Measurements from ENCODE around the gene NFIA.
"Not testable (repeated sequence)": the region's sequence is repeated elsewhere in the genome, so short reads cannot be mapped to it uniquely, and the experiment has no call there.

NFIA gene

DNA sequence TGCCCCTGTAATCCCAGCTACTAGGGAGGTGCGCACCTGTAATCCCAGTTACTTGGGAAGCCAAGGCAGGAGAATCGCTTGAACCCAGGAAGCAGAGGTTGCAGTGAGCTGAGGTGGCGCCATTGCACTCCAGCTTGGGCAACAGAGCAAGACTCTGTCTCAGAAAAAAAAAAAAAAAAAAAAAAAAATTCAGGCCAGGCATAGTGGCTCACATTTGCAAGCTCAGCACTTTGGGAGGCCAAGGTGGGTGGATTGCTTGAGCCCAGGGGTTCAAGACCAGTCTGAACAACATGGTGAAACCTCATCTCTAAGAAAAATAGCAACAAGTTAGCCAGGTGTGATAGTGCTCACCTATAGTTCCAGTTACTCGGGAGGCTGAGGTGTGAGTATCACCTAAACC is 20.8 kb upstream of the NFIA start:
- not testable (repeated sequence) for DNase-seq

DNA sequence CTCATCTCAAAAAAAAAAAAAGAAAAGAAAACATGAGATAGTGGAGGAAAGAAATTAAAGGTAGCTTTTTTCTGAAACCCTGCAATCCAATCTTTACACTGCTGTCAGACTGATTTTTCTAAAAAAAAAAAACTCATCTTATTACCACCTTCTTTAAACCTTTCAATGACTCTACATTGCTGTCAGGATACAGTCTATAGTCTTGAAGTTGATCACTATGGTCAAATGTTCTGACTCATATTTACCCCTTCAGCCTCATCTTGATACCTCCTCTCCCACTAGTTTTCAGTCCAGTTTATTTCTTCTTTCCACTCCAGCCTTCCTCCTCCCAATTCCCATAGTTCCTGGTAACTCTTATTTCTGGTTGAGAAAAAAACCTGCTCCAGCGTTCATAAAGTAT is 17.7 kb upstream of the NFIA start:
- DNase-seq: no peak

DNA sequence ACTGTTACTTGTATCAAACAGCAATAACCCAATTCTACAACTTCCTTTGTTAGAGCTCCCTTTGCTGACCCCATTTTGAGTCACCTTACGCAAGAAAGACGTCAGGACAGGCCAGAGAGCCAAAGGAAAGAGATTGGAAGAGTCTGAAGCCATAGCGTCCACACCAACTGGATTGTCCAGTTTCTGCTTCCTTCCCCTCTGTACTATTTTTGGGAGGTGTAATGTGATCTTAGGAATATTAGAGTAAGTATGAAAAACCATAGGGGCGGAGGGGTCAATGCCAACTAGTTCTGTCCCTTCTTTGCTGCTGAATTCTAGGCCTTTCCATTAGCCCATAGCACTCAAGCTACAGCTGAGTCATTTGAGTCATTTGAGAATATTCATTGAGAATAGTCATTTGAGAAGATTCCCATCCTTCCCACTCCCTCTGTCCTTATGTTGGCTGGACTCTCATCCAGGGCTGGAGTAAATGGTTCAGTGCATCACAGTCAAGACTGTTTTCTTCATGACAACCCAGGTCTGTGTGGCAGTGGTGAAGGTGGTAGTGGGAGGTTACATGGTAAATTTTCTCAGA is 14.8 kb upstream of the NFIA start:
- DNase-seq: no peak

DNA sequence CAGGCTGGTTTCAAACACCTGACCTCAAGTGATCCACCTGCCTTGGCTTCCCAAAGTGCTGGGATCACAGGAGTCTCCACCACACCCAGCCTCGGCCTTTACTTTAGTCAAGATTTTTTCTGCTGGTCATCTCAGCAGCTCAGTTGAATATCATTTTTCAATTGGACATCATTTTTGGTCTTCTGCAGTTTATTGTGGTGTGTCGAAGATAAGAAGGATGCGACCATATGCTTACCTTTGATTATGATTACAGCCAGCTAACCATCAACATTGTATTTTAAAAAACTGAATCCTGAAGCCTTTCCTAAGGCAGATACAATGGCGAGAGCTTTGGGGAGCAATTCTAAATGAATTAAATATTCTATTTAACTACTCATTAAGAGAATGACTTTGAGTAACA is 12.3 kb upstream of the NFIA start:
- DNase-seq: no peak

DNA sequence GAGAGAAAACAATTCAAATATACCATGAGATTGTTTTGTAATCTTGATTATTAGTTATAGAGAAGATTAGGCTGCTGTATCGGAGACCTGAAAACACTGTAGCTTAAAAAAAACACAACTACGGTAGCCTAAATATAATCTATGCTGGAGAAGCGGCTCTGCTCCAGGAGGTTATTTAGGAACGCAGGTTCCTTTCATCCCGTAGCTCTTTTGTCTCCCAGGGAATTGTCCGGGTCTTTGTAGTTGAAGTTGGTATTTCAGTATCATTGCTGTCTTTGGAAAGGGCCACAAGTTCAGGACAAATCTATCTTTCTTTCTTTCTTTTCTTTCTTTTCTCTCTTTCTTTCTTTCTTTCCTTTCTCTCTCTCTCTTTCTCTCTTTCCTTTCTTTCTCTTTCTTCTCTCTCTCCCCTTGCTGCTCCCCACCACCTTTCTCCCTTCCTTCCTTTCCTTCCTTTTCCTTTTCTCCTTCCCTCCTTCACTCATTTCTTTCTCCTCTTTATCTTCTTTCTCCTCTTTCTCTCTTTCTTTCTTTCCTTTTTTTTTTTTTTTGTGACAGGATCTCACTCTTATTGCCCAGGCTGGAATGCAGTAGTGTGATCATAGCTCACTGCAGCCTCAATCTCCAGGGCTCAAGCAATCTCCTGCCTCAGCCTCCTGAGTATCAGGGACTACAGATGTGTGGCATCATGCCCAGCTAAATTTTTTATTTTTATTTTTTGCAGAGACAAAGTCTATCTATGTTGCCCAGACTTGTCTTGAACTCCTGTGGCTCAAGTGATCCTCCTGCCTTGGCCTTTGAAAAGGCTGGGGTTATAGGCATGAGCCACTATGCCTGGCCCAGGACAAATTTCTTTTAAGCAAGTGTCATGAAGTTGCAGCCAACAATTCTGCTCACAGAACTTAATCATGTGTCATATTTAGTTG is 10.9 kb upstream of the NFIA start:
- DNase-seq: no peak

DNA sequence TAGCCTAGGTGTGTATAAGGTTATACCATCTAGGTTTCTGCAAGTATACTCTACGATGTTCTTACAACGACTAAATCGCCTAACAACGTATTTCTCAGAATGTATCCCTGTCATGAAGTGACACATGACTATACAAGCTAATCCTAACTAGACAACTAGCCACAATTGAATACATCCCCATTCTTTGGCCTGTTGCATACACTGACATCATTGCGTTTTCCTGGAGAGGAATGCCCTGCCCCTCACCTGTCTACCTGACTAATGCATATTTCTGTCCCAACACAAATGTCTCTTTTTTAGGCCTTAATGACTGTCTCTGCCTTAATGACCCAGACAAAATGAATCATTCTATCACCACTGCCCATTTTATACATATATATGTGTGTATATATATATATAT is 8.5 kb upstream of the NFIA start:
- no peak for DNase-seq

DNA sequence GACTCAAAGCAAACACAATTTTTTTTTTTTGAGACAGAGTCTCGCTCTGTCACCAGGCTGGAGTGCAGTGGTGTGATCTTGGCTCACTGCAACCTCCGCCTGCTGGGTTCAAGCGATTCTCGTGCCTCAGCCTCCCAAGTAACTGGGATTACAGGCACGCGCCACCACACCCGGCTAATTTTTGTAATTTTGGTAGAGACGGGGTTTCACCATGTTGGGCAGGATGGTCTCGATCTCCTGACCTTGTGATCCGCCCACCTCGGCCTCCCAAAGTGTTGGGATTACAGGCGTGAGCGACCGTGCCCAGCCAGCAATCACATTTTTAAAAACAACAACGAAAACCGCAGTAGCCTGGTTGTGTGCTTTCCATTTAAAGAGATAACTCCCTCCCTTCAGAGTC is 6.5 kb upstream of the NFIA start:
- DNase-seq: not testable (repeated sequence)

DNA sequence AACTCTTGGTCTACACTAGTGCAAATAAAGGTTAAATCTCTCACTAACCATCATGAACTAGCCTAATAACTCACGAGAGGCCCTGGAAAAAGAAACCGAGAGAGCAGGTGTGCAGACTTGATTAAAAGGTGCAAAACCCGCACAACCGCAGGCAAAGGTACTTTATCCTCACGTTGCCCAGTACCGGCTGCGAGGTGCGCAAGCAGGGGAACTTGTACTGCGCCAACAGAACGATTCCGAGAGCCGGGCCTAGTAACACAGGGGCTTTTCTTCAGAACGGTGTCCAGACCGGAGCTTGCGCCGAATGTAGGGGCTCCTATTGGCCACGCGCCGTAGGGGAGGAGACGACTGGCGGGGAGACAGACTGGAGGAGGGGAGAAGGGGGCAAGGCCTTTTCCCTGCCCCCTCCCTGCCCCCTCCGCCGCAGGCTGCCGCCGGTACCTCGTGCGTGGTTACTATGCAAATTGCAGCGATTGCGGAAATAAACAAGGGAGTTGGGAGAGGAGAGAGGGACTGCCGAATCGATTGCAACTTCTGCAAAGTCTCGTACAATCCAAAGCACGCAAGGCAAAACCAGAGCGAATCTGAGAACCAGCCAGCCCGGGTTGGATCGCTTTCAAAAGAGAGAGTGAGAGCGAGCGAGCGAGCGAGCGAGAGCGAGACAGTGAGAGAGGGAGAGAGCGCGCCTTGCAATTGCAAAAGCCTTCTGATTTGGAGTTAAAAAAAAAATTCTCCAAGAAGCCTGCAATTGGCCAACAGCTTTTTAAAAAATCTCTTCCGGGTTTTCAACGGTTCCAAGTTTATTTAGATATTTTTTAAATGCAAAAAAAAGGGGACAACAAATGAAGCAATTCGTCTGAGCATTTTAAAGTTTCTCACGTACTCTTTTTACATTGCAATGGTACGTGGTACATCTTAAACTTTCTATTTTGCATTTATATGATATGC is 5.4 kb upstream of the NFIA start:
- peak; percentile 76 for DNase-seq

DNA sequence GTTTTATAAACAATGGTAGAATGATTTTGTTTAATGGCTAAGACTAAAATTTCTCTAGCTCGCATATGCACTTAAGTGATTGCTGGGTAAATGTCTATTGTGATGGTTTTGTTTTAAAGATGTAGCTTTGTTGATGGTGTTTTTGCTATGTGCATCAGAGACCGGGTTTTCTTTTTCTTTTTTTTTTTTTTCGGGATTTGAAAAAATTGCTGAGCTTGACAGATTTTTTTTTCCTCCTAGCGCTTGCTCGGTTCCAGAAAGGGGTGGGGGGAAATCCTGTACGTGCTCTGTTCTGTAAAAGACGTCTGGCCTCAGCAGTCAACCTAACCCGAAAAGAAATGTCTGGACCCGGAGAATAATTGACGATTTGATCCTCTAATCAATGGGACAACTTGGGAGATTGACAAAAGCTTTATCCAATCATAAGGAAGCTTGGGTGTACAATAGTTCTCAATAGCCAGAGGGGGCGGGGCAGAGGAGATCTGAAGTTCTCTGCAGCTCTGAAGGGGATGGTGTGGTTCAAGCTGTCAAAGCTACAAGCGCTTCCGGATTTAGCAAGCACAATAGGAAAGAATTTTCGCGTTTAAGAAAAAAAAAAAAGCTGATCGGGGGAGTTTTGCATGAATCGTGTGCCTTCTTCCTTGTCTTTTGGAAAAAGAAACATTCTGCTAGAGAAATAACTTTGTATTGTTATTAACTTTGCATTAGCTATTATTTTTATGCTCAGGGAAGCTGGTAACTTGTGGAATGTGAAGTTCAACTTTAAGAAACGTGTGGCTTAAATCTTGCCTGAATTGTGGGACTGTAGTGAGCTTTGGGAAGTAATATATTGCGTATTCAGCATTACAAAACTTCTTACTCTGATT is 4.5 kb upstream of the NFIA start:
- peak; percentile 90 for DNase-seq

DNA sequence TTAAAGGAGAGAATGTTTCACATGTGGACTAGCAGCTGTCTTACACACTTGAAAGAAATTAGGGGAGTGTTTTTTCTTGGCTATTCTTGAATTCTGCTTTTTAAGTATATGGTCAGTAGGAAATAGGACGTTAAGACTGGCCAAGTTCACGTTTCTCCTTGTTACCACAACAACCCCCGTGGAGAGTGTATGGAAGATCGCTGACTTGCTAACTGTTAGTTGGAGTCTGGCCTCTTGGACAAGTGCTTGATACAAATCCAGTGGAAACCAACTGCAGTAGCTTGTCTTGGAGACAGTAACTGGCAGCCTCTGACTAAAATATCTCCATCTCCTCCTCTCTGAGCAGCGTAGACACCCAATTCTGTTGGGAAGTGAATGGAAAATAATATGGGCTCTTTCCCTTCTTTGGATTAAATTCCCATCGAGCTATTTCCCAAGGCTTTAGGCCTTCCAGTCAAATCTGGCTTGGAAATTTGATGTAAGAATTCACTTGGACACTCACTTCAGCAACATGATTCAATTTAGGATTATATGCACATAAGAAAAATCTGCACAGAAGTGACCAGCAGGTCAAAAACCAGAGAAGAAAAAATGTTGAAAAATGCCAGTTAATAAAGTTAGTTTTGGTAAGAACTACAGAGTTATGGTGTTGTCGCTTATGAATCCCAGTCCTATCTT is 3.6 kb upstream of the NFIA start:
- DNase-seq: no peak

DNA sequence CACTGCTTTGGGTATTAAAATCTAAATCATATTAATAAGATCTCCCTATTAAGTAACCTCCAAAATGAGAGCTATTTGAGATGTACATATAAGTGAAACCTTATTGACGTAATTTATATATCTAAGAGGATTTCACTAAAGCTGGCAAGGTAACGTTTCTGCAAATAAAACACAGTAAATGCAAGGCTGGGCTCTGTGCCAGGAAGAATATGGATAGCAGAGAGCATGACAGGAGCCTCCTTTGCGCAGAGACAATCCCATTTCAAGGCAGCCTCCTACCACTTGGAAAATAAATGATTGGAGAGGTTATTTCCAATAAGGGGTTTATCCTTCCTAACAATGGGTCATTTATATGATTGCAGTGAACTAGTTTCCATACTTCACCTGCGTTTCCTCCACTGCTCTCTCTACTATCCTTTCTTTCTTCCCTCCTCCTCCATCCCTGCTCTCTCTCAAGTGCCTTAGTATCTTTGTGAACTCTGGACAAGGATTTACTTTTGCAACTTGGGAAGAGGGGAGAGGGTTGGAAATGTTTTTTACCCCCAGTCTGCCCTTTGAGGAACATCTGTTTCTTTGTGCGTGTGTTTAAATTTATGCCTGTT is 3.0 kb upstream of the NFIA start:
- no peak for DNase-seq

DNA sequence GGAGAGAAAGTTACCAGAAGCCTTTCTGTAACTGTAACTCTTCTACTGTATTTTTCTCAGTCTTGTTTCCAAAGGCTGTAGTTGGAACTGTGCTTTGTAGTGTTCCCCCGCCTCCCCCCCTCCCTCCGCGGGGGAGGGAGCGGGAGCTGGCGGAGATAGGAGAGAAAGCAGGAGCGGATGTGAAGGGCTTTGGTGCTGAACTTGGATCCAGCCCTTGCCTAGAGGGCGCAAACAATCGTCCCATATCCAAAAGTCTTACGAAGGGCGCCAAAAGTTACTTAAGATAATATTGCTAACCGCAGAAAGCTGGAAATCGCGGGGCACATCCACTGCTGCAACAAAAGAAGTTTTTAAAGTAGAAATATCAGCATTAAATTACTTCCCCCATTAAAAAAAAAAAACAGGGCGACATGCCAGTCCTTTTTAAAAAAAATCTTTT is 2.4 kb upstream of the NFIA start:
- DNase-seq: no peak

DNA sequence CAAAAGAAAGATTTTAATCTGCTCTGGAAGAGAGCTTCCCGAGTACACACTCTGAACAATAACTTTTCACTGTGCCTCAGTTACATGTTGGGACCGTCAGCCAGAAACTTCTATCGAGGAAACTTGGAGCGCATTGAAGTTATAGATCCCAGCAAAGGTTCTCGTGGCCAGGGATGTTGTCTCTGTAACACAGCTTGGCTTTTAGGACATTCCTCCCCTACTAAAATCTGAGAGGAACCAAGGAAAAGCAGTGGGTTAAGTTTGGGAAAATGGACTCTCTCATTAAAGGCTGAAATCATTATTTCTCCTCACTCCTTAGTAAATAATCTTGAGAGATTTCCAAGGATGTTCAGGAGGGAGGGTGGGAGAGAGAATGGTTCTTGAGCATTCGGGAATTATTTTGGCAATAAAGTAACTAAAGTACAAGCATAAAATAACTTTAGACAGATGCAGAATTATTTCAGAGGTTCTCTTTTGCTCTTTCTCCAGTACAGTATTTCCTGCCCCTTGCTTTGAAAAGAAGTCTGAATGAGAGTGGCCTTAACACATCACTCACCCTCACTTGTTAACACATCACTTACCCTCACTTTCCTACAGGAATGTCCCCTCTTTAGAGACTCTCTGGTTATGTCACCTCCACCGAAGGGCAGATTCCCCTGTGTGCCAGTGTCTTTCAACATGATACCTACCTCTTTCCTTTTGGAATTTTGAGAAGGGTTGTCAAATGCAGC is 1.8 kb upstream of the NFIA start:
- no peak for DNase-seq

DNA sequence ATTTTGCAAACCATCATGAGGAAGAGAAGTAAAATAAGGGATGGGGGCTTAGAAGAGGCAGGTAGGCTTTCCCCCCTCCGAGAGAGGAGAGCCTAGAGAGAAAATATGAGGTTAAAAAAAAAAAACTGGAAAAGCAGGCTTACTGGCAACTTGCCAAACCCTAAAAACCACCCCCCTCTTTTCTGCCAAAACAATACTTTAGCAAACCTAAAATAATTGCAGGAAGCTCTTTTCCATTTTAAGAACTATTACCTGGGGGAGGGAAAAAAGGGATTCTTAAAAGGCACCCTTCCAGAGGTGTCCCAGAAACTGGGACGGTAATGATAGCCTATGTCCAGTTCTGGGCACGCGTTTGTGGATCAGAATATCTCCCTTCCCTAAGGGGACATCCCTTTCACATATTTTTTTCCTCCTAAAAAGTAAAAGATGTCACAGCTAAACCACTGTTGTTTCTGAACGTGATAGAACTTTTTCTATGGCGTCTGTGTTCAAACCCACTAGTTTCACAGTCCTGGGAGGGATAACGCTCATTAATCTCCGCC is 1.1 kb upstream of the NFIA start:
- no peak for DNase-seq

DNA sequence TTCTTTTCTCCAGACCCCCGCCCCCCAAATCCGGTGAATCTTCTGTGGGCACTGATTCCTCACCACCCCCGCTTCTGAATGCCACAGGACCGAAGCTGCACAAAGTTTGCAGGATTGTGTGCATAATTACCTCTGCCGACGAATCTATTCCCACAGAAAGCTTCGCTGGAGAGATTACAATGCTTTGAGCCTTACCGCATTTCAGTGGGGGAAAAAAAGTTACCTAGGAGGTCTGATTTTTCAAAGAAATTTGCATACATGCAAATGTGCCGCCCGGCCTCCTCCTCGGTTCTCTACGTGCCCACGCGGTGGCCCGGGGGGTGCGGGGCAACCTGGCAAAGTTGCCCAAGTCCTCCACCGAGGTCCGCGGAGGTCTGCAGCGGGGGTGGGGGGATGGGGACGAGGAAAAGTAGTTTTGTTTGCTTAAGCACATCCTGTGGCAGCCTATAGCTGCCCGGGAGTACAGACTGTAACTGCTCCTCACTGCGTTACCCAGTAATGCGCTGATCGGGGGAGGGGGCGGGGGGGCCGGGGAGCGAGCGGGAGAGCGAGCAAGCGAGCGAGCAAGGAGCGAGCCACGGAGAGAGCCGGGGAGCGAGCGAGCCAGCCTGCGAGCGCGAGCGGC is 563 bp upstream of the NFIA start:
- DNase-seq: peak; percentile 41

DNA sequence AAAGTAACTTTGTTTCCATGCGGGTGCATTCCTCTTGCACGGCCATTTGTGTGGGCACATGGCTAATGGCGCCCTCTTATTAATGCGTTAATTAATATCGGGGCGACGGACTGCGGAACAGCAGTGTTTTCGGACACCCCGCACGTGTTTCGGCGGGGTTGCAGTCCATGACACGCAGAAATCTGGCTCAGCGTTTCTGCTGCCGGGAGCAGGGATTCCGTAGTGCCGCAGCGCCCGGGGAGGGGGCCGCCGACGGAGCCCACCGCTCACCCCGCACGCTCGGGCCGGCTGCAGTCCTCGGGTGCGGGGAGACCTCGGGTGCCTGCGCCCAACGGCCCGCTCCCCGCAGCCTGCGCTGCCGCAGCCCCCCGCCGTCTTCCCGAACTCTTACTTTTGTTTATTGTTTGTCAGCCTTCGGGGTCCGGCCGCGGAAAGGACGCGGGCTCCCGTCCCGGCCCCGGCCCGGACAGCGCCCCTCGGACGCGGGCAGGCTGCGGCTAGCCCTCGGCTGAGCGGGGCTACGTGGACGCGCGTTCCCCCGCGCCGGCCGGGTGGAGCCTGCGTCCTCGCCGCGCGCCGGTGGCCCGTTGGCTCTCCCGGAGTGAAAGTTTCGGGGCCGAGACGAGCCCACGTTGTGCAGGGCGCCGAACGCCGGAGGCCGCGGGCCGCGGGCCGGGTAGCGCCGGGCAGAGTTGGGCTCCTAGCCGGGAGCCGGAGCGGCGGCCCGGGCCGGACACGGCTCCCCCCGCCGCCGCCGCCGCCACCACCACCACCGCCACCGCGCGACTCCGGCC is 849 bp downstream of the NFIA start:
- peak; percentile 12 for DNase-seq

DNA sequence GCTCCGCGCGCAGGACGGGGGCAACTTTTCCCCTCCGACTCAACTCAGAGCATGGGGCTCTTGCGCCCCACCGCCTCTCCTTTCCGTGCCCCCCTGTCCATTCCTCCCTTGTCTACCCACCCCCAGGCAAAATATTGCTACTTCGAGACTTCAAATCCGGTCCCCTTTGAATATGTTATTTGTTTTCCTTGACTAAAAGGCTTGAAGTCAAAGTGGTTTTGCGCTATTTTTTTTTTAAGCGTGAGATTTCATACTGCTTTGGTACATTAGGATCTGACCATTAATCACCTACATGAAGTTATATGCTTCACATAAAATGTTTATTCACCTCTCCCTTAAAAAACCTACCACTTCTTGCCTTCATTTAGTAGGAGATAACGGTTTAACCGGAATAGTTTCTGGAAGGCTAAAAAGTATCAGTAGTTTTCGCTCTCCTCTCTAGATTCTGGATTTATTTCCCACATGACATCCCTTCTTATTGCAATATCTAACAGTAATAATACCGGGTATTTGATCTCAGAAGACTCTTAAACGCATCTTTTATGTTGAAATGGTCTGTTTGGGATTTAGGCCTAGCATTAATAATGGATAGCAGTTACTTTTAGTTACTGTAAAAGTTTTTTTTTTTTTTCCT is 1.6 kb downstream of the NFIA start:
- DNase-seq: no peak

DNA sequence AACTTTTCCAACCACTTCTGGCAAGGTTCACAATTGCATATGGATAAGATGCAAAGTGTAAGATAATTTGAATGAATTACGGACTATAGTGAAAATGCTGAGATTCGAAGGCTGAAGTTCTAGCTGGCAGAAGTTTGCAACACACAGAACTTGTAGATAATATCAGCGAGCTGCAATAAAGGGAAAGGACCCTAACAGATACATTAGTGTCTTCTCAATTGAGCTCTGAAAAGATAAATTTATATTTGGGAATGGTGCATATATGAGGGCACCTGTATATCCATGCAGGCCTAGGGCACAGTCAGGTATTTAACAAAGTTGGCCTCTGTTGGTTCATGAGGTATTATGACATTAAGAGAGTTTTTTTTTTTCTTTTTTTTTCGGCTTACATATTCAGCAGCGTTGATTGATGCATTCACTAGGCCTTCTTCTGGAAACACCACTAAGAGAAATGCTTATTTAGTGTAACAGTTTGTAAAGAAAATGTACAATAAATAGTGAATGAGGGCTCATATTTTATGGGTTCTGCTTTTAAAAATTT is 2.2 kb downstream of the NFIA start:
- DNase-seq: no peak

Measured in activated CD4-positive, alpha-beta T cell treated with anti-CD3 and anti-CD28 coated beads, Interleukin-2, amount 50 U/mL, for 1 hour (primary cell).